WERI-Rb-1 (cell line): Measurements from ENCODE around the gene CCT6B.

Source experiments
- DNase-seq: peaks from one replicate; pipeline ENCODE4 v3.0.0-alpha.2; 2020
- H3K27ac ChIP-seq: fragments of 250-450 bp; sonication (Bioruptor Pico); 2 replicates; pipeline ENCODE4 v1.5.1; 2020; ENCODE audit warnings: mild to moderate bottlenecking, moderate library complexity
- H3K27me3 ChIP-seq: fragments of 250-450 bp; sonication (Bioruptor Pico); 2 replicates; pipeline ENCODE4 v1.5.1; 2021; ENCODE audit warnings: mild to moderate bottlenecking, low read depth, moderate library complexity; ENCODE audit not compliant: insufficient read depth, severe bottlenecking
- H3K36me3 ChIP-seq: fragments of 250-450 bp; sonication (Bioruptor Pico); 2 replicates; pipeline ENCODE4 v1.5.1; 2020; ENCODE audit warnings: mild to moderate bottlenecking, moderate library complexity
- H3K4me3 ChIP-seq: 2 replicates; pipeline ENCODE4 v1.5.1; 2011; ENCODE audit warnings: low read depth, mild to moderate bottlenecking, control low read depth, low read length
- H3K9me3 ChIP-seq: fragments of 250-450 bp; sonication (Bioruptor Pico); 2 replicates; pipeline ENCODE4 v1.5.1; 2021; ENCODE audit warnings: mild to moderate bottlenecking, moderate library complexity; ENCODE audit not compliant: severe bottlenecking
- TF ChIP-seq, protein P1 (sequence below): IDR thresholded peaks from 2 replicates; pipeline ENCODE4 v1.5.1; 2011; ENCODE audit warnings: low read depth, mild to moderate bottlenecking, control low read depth, inconsistent platforms, low read length

CCT6B gene

DNA sequence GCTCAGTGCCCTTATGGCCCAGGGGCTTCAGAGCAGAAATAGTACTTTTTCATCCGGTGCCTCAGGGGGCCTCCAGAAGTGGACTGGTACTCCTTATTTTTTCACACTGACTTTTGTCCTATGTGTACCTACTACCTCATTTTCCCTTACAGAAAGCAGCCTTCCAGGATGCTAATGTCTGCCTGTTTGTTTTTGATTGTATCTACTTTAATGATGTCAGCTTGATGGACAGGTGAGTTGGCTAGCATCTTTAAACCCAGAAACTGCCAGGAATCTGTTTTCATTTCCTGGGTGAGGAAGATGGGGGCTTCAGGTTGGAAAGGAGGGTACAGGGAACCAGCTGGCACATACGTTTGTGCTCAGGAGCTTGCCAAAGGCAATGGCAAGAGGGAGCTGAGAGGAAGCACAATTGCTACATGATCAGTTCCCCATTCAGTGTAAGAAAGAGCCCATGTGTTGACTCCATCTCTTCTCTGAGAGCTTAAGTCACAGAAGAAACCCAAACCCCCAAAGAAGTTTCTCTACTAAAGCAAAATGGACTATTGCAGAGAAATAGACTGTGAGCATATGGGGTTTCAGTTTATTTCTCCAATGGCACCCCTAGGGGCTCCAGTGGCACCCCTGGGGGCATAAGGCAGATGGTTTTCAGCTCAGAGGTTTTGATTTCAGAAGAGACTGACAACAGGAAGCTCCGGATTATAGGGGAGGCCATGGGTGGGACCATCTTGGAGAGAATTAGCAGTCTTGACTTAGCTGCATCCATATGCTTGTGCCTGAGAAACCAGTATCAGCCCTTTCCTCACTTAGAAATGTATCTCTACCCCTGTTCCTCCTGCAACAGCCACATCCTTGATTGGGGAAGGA, 35.4 kb upstream of the CCT6B start:
- TF ChIP-seq, protein P1, sequence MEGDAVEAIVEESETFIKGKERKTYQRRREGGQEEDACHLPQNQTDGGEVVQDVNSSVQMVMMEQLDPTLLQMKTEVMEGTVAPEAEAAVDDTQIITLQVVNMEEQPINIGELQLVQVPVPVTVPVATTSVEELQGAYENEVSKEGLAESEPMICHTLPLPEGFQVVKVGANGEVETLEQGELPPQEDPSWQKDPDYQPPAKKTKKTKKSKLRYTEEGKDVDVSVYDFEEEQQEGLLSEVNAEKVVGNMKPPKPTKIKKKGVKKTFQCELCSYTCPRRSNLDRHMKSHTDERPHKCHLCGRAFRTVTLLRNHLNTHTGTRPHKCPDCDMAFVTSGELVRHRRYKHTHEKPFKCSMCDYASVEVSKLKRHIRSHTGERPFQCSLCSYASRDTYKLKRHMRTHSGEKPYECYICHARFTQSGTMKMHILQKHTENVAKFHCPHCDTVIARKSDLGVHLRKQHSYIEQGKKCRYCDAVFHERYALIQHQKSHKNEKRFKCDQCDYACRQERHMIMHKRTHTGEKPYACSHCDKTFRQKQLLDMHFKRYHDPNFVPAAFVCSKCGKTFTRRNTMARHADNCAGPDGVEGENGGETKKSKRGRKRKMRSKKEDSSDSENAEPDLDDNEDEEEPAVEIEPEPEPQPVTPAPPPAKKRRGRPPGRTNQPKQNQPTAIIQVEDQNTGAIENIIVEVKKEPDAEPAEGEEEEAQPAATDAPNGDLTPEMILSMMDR: no peak
- peak; percentile 56 for DNase-seq
- H3K4me3 ChIP-seq: no peak overlapping the region

DNA sequence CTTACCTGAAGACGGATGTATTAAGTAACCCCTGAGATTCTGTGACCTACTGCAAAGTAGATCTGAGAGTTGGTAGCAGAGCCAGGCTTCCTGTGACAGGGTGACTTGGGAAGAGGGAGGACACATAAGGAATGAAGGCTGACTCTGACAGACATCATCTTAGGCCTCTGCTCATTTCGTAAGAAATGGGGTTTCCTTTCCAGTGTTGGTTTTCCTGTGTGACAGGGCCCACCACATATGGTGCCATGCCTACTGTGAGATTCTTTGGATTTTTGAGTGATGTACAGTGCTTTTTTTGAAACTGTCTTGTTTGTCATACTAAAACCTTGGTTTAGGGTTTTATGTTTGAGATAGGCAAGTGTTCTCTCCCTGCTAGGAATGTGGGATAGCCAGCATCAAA, 31.8 kb upstream of the CCT6B start:
- H3K27ac ChIP-seq: no peak overlapping the region
- TF ChIP-seq, protein P1: no peak

More for the DNA sequence above, 35.4 kb upstream of the CCT6B start:
- no peaks in the 10 kb centered on the region for H3K9me3 ChIP-seq
- peaks cover 81% of the 10 kb centered on the region for H3K36me3 ChIP-seq
- H3K27me3 ChIP-seq: no peaks in the 10 kb centered on the region
- H3K27ac ChIP-seq: peak overlapping the region; percentile 43

DNA sequence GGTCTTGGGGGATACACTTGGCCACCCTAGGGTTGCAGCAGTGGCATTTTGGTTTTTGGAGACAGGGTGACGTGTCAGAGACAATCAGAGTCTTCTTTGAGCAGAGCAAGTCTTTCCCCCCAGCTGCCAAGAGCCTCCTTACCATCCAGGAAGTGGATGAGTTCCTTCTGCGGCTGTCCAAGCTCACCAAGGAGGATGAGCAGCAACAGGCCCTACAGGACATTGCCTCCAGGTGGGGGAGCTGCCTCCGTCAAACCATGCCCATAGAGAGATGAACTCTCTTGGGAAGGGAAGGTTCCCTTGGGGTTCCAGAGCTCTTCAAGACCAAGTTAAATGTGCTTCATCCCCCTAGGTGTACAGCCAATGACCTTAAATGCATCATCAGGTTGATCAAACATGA, 30.3 kb upstream of the CCT6B start:
- Histone ChIP-seq H3K27ac (no peak overlapping the region), H3K36me3 (peaks cover 85% of the 10 kb centered on the region), H3K9me3 (no peaks in the 10 kb centered on the region), H3K4me3 (no peak overlapping the region), H3K27me3 (no peaks in the 10 kb centered on the region)
- no peak for DNase-seq
- TF ChIP-seq, protein P1: no peak

More for the DNA sequence above, 31.8 kb upstream of the CCT6B start:
- no peaks in the 10 kb centered on the region for H3K27me3 ChIP-seq
- H3K36me3 ChIP-seq: peaks cover 84% of the 10 kb centered on the region
- no peak overlapping the region for H3K4me3 ChIP-seq
- H3K9me3 ChIP-seq: no peaks in the 10 kb centered on the region
- DNase-seq: no peak

DNA sequence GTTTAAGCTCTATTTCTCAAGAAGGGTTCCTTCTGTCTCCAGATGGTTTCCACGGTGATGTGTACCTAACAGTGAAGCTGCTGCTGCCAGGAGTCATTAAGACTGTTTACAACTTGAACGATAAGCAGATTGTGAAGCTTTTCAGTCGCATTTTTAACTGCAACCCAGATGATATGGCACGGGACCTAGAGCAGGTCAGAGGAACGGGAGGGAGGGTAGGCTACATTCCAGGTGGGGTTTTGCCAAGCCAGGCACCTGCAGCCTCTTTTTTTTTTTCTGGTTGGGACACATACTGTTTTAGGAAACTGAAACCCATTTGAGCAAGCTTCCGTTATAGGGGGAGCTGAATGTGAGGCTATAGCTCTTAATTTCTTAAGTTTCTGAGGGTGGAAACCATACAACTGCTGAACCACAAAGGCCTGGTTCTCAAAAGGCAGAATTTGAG, 29.7 kb upstream of the CCT6B start:
- TF ChIP-seq, protein P1: no peak
- Histone ChIP-seq H3K36me3 (peaks cover 85% of the 10 kb centered on the region), H3K9me3 (no peaks in the 10 kb centered on the region), H3K27me3 (no peaks in the 10 kb centered on the region), H3K27ac (no peak overlapping the region), H3K4me3 (no peak overlapping the region)
- no peak for DNase-seq

GRCh38 chr17:34989473-34989872, 28.2 kb upstream of the CCT6B start:
- Histone ChIP-seq H3K27ac (no peak overlapping the region), H3K27me3 (no peaks in the 10 kb centered on the region), H3K9me3 (no peaks in the 10 kb centered on the region), H3K4me3 (no peak overlapping the region), H3K36me3 (peaks cover 81% of the 10 kb centered on the region)
- DNase-seq: no peak
- TF ChIP-seq, protein P1: no peak
